ENCODE measurements around the gene PDCD1.
A peak's percentile ranks its signal among the peaks of the same experiment; 100 is the strongest.

PDCD1 gene

DNA sequence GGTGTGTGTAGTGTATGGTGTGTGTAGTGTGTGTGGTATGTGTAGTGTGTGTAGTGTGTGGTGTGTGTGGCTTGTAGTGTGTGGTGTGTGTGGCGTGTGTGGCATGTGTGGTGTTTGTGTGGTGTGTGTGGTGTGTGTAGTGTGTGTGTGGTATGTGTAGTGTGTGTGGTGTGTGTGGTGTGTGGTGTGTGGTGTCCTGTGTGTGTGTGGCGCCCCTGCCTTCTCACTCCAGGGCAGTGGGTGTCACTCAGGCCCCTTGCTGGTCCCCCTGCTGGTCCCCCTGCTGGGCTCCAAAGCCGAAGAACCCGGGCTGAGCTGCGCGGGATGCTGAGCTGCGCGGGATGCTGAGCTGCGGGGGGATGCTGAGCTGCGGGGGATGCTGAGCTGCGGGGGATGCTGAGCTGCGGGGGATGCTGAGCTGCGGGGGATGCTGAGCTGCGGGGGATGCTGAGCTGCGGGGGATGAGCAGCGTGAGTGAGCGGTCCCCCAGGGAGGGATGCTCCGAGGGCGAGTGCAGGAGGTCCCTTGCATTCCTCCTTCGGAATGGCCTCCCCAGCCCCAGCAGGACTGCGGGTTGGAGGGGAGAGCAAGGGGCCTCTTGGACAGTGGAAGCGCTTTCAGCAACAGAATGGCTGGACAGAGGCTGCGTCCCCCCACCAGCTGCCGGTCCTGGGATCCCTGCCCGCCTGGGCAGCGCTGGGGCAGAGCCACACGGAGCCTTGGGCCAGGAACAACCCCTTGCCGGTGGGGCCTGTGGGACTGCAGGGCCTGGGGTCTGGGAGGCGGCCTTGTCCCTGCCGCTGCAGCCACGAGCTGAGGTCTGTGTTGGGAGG is 7.5 kb upstream of the PDCD1 start:
- DNase-seq (ENCODE audit: low read depth in 1 of 2, low spot score in 1 of 2), result no peak

DNA sequence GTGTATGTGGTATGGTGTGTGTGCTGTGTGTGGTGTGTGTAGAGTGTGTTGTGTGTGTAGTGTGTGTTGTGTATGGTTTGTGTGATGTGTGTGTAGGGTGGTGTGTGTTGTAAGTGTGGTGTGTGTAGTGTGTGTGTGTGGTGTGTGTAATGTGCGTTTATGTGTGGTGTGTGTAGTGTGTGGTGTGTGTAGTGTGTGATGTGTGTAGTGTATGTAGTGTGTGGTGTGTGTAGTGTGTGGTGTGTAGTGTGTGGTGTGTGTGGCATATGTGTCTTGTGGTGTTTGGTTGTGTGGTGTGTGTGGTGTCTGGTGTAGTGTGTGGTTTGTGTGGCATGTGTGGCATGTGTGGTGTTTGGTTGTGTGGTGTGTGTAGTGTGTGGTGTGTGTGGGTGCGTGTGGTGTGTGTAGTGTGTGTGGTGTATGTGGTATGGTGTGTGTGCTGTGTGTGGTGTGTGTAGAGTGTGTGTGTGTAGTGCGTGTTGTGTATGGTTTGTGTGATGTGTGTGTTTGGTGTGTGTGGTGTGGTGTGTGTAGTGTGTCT is 6.8 kb upstream of the PDCD1 start:
- DNase-seq (ENCODE audit: low read depth in 1 of 2, low spot score in 1 of 2), result no peak

DNA sequence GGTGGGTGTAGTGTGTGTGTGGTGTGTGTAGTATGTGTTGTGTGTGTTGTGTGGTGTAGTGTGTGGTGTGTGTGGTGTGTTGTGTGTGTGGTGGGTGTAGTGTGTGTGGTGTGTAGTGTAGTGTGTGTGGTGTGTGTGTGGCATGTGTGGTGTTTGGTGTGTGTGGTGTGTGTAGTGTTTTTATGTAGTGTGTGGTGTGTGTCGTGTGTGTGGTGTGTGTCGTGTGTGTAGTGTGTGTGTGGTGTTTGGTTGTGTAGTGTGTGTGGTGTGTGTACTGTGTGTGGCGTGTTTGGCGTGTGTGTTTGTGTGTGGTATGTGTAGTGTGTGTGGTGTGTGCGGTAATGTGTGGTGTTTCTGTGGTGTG is 6.1 kb upstream of the PDCD1 start:
- no peak for DNase-seq (ENCODE audit: low read depth in 1 of 2, low spot score in 1 of 2)

DNA sequence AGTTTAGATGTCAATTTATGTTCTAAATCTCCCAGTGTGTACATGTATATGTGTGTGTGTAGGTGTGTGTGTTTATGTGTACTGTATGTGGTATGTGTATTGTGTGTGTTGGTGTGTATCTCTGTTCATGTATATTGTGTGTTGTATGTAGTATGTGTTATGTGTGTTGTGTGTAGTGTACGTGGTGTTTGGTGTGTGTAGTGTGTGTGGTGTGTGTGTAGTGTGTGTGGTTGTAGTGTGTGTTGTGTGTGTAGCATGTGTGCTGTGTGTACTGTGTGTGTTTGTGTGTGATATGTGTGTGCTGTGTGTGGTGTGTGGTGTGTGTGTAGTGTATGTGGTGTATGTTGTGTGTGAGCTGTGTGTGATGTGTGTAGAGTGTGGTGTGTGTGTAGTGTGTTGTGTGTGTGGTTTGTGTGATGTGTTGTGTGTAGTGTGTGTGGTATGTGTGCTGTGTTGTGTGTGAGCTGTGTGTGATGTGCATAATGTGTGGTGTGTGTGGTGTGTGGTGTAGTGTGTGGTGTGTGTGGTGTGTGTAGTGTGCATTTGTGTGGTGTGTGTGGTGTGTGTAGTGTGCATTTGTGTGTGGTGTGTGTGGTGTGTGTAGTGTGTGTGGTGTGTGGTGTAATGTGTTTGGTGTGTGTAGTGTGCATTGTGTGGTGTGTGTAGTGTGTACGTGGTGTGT is 5.6 kb upstream of the PDCD1 start:
- DNase-seq (ENCODE audit: low read depth in 1 of 2, low spot score in 1 of 2), result no peak

DNA sequence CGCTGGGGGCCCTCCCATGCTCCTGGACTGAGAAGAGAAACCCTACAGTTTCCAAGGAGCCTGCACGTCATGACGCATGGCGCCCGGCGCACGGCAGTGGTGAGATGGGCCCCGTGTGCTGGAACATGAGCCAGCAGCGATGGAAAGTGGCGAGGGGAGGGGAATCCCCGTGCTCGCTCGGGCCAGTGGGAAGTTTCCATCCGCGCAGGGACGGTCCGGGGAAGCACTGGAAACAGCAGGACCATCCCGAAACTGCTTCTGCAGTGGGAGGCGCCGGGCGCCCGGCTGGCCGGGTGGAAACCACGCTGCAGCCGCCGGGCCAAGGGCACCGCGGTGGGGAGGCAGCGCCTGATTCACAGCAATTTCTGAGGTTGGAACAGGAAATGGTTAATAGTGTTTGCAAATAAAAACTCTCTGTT is 4.9 kb upstream of the PDCD1 start:
- peak; percentile 53 to 57 for DNase-seq (ENCODE audit: low read depth in 1 of 2, low spot score in 1 of 2)

DNA sequence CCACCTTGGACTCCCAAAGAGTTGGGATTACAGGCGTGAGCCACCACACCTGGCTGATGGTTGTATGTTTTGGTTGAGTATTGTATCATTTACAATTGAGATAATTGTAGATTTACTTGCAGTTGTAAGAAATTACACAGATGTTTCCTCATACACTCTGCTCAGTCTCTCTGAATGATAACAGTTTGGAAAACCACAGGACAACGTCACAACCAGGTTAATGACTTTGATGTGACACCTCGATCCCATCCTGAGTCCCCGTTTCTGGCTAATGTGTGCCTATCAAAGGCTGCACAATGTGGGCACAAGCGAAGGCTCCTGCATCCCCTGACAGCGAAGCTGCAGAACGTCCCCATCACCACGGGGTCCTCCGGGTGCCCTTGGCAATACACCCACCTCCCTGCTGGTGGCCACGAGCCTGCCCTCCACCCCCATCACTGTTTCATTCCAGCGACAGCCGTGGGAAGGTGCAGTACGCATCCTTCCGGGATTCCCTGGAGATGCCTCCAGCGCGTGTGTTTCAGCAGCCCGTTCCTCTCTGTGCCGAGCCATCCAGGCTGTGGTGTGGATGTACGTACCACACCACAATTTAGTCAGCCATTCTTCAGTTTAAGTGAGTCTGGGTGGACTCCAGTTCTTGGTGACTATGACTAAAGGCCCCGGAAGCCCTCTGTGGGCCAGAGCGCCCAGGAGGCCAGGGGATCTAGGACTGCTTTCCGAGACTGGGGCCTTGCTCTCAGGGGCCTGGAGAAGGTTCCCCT is 4.3 kb upstream of the PDCD1 start:
- DNase-seq (ENCODE audit: low read depth in 1 of 2, low spot score in 1 of 2), result no peak

DNA sequence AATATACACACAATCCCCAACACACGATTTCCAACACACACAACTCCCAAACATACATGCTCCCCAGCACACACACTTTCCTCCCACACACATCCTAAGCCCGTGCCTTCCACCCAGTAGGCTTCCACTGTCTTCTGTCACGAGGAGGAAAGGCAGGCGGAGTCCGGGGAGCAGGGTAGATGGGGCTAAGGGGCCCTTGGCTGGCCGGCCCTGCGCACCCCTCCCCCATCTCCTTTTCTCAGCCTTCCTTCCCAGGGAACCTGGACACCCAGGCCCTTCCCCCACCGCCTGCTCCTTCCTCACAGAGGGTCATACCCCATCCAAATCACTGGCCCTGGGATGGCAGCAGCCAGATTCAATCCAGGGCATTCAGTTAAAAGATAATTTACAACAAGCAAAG is 3.4 kb upstream of the PDCD1 start:
- DNase-seq (ENCODE audit: low read depth in 1 of 2, low spot score in 1 of 2), result no peak

DNA sequence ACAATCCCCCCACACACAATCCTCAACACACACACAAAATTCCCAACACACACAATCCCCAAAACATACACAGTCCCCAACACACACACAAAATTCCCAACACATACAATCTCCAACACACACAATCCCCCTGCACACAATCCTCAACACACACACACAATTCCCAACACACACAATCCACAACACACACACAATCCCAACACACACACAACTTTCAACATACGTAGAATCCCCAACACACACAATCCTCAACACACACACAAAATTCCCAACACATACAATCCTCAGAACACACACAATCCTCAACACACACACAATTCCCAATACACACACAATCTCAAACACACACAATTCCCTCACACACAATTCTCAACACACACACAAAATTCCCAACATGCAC is 2.6 kb upstream of the PDCD1 start:
- no peak for DNase-seq (ENCODE audit: low read depth in 1 of 2, low spot score in 1 of 2)

DNA sequence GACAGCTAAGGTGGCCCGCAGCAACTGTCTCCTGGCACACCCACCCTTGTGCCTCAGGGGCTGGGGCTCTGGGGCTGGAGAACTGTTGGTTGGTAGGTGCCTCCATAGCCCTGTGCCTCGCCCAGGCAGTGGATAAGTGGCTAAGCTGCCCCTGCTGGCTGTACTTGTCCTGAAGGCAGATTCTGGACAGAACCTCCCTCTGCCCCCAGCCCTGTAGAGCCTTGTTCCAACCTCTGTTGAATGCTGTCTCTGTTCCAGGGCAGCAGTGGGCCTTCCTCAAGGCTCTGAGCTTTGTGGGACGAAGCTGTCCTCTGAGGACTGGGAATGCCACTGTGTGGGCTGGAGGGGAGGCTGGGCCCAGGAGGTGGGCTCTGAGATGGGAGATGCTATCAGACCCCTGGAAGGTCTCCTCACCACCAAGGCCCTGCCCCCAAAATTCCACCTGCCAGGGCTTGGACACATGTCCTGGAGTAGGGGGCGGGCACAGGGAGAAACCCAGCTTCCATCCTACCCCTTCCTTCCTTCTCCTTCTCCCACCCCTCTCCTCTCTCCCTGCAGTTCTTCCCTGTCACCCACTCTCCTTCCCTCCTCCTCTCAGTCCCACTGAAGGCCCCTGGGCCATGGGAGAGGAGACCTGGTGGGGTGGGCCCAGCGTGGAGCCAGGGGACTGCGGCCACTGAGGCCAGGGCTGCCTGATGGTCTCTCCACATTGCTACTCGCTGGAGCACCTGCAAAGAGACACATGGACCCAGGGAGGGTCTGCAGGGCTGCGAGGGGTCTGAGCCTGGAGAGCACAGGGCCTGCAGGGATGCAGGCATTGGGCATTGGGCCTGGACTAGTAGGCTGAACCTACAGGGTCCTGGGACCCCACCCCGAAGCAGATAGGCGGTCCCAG is 1.7 kb upstream of the PDCD1 start:
- no peak for DNase-seq (ENCODE audit: low read depth in 1 of 2, low spot score in 1 of 2)

DNA sequence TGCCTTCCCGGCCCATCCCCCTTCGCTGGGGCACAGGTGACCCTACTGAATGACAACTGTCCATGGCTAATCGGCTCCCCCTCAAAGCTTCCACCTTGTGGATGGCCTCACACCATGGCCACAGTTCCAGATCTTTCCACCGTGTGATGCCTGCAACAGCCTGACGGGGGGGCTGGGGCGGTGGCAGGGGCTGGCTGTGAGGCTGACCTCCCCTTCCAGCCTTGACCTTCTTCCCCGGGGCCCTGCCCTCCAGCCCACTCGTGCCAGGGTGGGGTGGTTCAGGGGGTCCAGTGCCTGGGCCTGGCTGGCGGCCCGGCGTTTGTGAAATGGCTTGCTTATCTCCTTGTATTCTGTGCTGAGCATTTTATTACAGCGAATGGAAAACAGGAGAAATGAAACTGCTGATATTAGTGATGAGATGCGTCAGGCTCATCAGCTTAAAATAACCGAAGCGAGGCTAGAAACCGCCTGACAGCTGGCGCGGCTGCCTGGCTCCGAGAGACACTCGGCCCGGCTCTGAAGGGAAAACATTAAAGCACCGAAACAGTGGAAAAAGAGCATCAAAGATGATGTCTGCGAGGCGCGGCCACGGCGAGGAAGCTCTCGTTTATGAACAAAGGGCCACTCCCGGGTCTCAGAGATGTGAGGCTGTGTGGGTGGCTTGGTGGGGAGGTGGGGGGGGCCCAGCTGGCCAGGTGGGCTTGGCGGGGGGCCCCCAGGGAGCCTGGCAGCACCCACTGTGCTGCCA is 916 bp upstream of the PDCD1 start:
- DNase-seq (ENCODE audit: low read depth in 1 of 2, low spot score in 1 of 2), result peak; percentile 46 to 74

DNA sequence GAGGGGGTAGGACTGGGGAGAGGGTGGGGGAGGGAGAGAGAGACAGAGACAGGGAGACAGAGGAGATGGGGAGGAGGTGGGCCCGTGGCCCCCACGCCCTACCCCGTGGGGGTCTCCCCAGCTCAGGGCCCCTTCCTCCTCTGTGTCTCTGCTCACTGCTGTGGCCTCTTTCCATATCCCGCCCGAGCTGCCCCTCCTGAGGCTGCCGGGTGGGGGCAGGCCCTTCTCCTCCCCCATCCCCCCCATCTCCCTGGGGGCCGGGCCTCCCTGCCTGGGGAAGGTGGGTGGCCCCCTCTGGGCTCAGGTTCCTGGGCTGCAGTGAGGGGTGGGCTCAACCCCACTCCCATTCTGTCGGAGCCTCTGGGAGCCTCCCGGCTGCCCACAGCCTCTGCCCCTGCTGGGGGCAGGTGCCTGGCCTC is 332 bp upstream of the PDCD1 start:
- DNase-seq (ENCODE audit: low read depth in 1 of 2, low spot score in 1 of 2), result no peak

DNA sequence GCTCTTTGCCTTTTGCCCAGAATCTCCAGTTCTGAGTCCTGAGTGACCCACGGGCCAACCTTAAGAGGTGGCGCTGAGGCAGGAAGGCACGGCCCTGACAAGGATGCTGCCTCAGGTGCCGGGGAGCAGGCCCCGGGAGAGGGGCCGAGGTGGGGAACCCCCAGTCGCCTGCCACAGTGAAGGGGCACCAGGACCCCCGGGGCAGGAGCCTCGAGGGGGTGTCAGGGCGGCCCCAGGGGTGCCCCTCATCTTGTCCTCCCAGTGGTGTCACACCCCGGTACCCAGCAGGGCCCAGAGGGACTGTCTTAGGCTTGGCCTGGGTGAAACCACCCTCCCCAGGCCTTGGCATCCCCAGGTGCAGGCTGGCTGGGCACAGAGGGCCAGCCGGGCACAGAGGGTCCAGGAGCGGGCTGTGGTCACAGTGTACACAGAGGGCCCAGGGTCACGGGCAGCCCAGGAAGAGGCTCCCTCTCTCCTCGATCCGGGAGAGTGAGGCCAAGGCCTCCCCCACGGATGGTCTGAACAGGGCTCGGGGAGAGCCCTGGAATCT is 1.0 kb downstream of the PDCD1 start:
- no peak for DNase-seq (ENCODE audit: low read depth in 1 of 2, low spot score in 1 of 2)

DNA sequence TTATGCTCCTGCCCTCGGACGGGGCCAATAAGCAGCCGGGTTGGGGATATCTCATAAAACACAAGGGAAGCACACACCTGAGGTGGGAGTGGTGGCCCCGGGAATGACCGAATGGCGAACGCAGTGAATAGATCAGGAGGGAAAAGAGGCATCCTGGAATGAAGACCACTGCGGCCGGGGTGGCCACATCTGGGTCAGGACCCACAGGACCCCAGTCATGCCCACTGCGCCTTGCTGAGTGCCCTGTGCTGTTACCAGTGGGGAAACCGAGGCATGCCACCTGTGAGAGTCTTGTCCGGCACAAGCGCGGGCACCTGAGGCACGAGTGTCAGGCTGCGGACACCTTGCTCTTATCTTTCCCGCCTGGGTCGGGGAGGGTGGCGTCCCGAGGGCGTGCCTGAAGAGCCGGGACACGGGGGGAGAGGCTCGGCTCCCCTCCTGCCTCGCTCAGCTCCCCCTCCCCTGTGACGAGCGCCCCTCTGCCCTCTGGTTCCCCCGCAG is 1.6 kb downstream of the PDCD1 start:
- no peak for DNase-seq (ENCODE audit: low read depth in 1 of 2, low spot score in 1 of 2)

DNA sequence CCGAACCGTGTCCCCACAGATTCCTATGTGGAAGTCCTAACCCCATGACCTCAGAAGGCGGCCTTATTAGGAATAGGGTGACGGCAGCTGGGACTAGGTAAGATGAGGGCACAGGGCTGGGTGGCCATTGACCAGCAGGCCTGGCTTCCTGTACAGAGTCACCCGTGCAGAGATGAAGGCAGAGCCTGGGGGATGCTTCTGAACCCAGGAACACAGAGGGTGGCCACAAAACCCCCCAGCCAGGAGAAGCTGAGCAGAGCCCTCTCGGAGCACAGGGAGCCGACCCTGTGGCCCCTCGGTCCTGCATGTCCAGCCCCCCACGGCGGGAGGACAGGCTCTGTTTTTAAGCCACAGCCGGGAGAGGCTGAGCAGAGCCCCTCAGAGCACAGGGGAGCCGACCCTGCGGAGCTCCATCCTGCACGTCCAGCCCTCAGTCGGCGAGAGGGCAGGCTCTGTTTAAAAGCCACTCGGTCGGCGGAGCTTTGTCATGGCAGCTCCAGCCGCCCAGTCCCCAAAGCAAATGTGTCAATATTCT is 2.7 kb downstream of the PDCD1 start:
- DNase-seq (ENCODE audit: low read depth in 1 of 2, low spot score in 1 of 2), result no peak

DNA sequence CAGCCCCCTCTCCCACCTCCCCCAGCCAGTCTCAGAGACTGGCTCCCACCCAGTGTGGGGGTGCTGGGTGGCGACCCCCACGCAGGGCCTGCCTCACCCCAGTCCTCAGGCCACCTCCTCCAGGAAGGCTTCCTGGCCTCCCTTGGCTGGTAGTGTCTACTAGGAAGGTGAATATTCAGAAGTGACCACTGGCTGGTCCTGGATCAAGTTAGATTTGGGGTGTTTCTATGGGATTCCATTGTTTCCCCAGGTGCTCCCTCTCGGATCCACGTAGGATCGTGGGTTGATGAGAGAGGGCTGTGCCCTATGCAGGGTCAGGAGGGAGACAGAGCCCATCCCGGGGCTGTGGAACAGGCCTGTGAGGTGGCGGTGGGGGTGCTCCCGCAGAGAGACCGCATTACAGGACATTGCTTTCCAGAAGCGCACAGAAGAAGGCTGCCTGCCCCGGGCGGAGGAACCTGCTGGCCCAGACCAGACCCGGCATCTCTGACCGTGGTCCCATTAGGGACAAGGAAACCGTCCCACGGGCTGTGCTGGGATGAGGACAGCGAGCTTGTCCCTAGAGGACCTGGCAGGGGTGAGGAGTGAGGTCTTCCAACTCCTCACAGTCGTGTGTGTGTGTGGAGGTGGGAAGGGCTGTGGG is 3.3 kb downstream of the PDCD1 start:
- DNase-seq (ENCODE audit: low read depth in 1 of 2, low spot score in 1 of 2), result no peak

DNA sequence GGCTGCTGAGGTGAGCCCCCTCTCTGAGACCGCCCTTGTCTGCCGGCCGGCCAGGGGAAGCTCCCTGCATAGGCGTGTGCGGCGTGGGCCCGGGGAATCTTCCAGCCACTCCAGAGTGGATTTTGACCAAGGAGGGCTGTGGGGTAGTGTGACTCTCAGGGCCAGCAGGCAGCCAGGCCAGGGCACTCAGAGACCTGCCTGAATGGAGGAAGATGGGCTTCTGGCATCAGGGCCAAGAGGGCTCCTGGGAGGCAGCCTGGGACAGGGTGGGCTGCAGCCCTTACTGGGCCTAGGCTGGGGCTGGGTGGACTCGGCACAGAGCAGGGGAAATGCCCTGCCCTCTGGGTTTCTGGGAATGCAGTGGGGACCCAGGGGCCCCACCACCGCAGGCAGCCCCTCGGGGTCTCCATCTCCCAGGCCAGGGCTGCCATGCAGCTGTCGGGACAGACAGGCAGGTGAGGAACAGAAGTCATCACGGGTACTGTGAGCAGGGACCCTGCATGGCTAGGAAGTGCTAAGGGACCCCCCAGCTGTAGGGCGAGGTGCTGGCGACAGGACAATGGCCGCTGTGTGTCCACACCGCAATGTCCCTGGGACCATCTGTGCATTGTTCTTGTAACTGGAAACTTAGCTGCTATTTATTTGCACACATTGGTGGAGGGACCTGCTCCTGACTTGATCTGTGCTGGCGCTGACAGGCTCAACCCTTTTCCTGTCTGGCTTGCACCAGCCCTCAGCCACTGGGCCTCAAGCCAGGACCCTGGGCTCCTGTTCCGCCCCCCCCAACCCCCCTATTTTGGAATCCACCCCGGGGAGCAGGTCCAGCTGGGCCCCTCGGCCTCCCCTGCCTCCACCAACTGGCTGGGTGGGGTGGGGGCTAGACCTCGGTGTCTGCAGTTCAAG is 4.1 kb downstream of the PDCD1 start:
- no peak for DNase-seq (ENCODE audit: low read depth in 1 of 2, low spot score in 1 of 2)

DNA sequence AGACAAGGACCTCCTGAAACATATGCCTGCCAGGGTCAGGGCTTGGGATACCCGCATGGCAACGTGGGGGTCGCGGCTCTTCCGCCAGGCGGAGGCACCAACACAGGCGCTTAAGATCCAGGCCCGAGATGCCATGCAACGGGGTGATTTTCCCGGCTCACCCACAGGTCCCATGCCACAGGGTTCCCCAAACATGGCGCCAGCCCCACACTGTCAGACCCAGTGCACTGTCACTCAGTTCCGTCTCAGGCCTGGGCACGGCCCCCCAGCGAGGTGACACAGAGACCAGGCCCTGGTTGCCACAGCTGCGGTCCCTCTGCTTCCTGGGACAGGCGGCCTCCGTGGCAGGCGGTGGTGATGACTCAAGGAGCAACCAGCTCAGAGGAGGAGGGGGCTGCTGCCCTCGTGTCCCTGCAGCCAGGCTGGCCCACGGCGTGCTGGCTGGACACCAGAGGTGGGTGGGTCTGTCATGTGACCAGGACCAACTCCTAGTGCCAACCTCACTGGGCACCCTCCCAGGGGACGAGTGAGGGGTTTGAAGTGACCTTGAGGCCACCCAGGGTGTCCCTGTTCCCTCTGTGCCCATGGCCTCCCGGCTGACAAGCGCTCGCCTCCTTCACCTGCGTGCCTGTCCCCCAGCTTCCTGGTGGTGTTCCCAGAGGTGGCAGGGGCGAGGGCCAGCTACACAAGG is 4.9 kb downstream of the PDCD1 start:
- DNase-seq (ENCODE audit: low read depth in 1 of 2, low spot score in 1 of 2), result no peak
